ACC112 (cell line): ENCODE data around the gene C12orf75.
A peak's percentile ranks its signal among the peaks of the same experiment; 100 is the strongest.
"Not testable (repeated sequence)": the region's sequence is repeated elsewhere in the genome, so short reads cannot be mapped to it uniquely, and the experiment has no call there.

Experiments
- H2AFZ ChIP-seq: fragments of 200-600 bp; sonication (generic); one replicate; pipeline ENCODE4 v1.6.0; 2017; ENCODE audit warnings: antibody characterized with exemption, low read length; ENCODE audit not compliant: unreplicated experiment
- H3K27ac ChIP-seq: fragments of 200-600 bp; sonication (generic); 2 replicates; pipeline ENCODE4 v1.5.1; 2014; ENCODE audit warnings: low read depth, mild to moderate bottlenecking, antibody characterized with exemption, low read length, moderate library complexity
- H3K27me3 ChIP-seq: fragments of 200-600 bp; sonication (generic); 2 replicates; pipeline ENCODE4 v1.6.1; 2014; ENCODE audit warnings: mild to moderate bottlenecking, antibody characterized with exemption, low read length, moderate library complexity, mixed read lengths; ENCODE audit not compliant: insufficient read depth
- H3K36me3 ChIP-seq: fragments of 200-600 bp; sonication (generic); 2 replicates; pipeline ENCODE4 v1.6.1; 2016; ENCODE audit warnings: mild to moderate bottlenecking, antibody characterized with exemption, low read length, moderate library complexity, mixed read lengths; ENCODE audit not compliant: insufficient read depth
- H3K4me1 ChIP-seq: fragments of 200-600 bp; sonication (generic); one replicate; pipeline ENCODE4 v1.6.1; 2016; ENCODE audit warnings: low read length, mixed read lengths; ENCODE audit not compliant: insufficient read depth, unreplicated experiment, control insufficient read depth
- H3K4me3 ChIP-seq: fragments of 200-600 bp; sonication (generic); 2 replicates; pipeline ENCODE4 v1.5.1; 2014; ENCODE audit warnings: mild to moderate bottlenecking, low read depth, low read length
- H3K79me2 ChIP-seq: fragments of 200-600 bp; sonication (generic); one replicate; pipeline ENCODE4 v1.6.0; 2016; ENCODE audit warnings: low read length; ENCODE audit not compliant: control insufficient read depth, unreplicated experiment, insufficient read depth

The C12orf75 gene

DNA sequence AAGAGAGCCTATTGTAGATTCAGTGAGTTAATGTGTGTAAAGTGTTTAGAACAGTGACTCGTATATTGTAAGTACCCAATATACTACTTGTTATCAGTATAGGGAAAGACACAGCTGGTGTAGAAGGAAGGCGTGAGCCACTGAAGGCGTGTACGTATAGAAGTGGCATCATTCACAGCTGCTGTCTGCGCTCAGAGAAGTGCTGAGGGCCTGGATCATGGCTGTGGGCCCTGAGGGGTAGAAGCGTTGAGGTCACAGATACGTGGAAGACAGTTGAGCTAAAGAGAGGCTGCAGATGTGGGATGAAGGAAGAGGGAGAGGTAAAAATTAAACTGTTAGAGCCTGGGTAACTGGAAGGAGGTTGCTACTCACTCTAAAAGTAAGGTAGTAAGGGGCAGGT is 5.9 kb downstream of the C12orf75 start:
- Histone ChIP-seq H3K36me3 (0 out of 2 replicates have a peak, but pooled peaks cover 4% of the 10 kb centered on the region), H3K27ac (no peak overlapping the region), H3K27me3 (no peaks in the 10 kb centered on the region), H3K4me1 (peaks cover 46% of the 10 kb centered on the region), H3K79me2 (peaks cover 70% of the 10 kb centered on the region), H2AFZ (no peak overlapping the region), H3K4me3 (no peak overlapping the region)

- no peak overlapping the region for H3K27ac ChIP-seq
- 0 out of 2 replicates have a peak, but pooled peaks cover 4% of the 10 kb centered on the region for H3K36me3 ChIP-seq
- H3K4me1 ChIP-seq = peaks cover 42% of the 10 kb centered on the region
- H3K79me2 ChIP-seq = peaks cover 69% of the 10 kb centered on the region
- no peak overlapping the region for H2AFZ ChIP-seq
- H3K27me3 ChIP-seq = no peaks in the 10 kb centered on the region
- H3K4me3 ChIP-seq = no peak overlapping the region
Observed at GRCh38 chr12:105337391-105337790, 6.9 kb downstream of the C12orf75 start.

DNA sequence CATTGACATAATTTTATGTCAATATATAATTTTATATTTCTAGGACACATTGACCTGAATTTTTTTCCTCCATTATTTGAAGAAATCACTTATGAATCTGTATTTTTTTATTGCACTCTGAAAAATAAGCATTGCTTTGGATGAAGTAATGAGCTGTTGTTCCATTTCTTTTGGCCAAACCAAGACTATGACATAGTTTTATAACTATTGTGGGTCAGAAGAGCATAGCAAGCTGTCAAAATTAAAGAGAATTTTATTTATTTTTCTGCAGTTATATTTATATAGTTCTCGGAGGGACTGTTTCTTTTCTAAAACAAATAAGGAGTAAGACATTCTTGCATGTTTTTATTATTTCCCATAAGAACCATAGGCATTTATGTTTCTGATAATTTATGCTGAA is 8.5 kb downstream of the C12orf75 start:
- Histone ChIP-seq H3K4me1 (peaks cover 32% of the 10 kb centered on the region), H3K36me3 (0 out of 2 replicates have a peak, but pooled peaks cover 4% of the 10 kb centered on the region), H3K79me2 (peaks cover 69% of the 10 kb centered on the region)

GRCh38 chr12:105341010-105341409 is 10.5 kb downstream of the C12orf75 start:
- peaks cover 14% of the 10 kb centered on the region for H3K4me1 ChIP-seq

More for the DNA sequence above, 8.5 kb downstream of the C12orf75 start:
- Histone ChIP-seq H2AFZ (no peak overlapping the region), H3K4me3 (no peak overlapping the region), H3K27me3 (no peaks in the 10 kb centered on the region), H3K27ac (no peak overlapping the region)

DNA sequence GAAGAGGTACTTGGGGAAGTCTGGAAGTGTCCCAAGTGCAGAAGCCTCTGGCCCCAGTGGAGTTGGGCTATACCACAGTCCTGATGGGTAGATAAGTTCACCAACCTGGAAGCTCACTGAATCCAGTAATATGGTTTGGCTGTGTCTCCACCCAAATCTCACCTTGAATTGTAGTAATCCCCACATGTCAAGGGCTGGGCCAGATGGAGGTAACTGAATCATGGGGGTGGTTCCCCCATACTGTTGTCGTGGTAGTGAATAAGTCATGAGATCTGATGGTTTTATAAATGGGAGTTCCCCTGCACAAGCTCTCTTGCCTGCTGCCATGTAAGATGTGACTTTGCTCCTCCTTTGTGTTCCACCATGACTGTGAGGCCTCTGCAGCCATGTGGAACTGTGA is 11.1 kb downstream of the C12orf75 start:
- H2AFZ ChIP-seq, H3K36me3 ChIP-seq, H3K4me3 ChIP-seq, H3K27me3 ChIP-seq: not testable (repeated sequence)
- Histone ChIP-seq H3K27ac (0 out of 2 replicates have a peak overlapping the region, but pooled peaks have one; percentile 0), H3K79me2 (peaks cover 63% of the 10 kb centered on the region), H3K4me1 (peaks cover 14% of the 10 kb centered on the region)

More at GRCh38 chr12:105341010-105341409, 10.5 kb downstream of the C12orf75 start:
- Histone ChIP-seq H3K79me2 (peaks cover 63% of the 10 kb centered on the region), H3K4me3 (no peak overlapping the region), H2AFZ (no peak overlapping the region), H3K36me3 (0 out of 2 replicates have a peak, but pooled peaks cover 4% of the 10 kb centered on the region), H3K27ac (peak overlapping the region; percentile 17; the same call in 1 of the 2 replicates), H3K27me3 (no peaks in the 10 kb centered on the region)

GRCh38 chr12:105342464-105342863 is 12.0 kb downstream of the C12orf75 start:
- Histone ChIP-seq H3K79me2 (peaks cover 59% of the 10 kb centered on the region), H3K36me3 (0 out of 2 replicates have a peak, but pooled peaks cover 4% of the 10 kb centered on the region), H3K27ac (no peak overlapping the region)

DNA sequence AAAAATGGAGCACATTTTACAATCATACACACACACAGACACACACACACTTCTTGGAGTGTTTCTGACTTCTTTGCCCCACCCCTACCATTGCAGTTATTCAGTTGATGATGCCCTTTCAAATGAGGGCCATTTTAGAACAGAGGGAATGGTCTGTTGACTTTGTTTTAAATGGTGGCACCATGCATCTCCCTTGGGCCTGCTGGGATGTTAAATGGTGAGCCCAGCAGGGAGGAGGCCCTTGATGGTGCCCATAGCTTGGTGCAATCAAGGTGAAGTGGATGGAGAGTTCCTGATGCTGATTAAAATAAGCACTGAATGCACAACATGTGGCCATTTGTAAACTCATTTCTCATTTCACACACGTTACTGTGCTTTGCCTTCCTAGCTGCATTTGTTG is 13.3 kb downstream of the C12orf75 start:
- Histone ChIP-seq H3K27ac (no peak overlapping the region), H3K27me3 (no peaks in the 10 kb centered on the region), H3K79me2 (peaks cover 51% of the 10 kb centered on the region), H3K4me3 (no peak overlapping the region), H3K36me3 (0 out of 2 replicates have a peak, but pooled peaks cover 4% of the 10 kb centered on the region), H3K4me1 (peaks cover 18% of the 10 kb centered on the region), H2AFZ (no peak overlapping the region)

More at GRCh38 chr12:105342464-105342863, 12.0 kb downstream of the C12orf75 start:
- H3K27me3 ChIP-seq = no peaks in the 10 kb centered on the region
- peaks cover 14% of the 10 kb centered on the region for H3K4me1 ChIP-seq
- no peak overlapping the region for H2AFZ ChIP-seq
- H3K4me3 ChIP-seq = no peak overlapping the region

GRCh38 chr12:105347499-105347898 is 17.0 kb downstream of the C12orf75 start:
- H3K4me3 ChIP-seq = no peak overlapping the region
- H2AFZ ChIP-seq = no peak overlapping the region
- peaks cover 3% of the 10 kb centered on the region; the same call in 1 of the 2 replicates for H3K36me3 ChIP-seq
- H3K27me3 ChIP-seq = no peaks in the 10 kb centered on the region
- H3K4me1 ChIP-seq = peaks cover 23% of the 10 kb centered on the region
- no peak overlapping the region for H3K27ac ChIP-seq
- peaks cover 54% of the 10 kb centered on the region for H3K79me2 ChIP-seq

- peaks cover 19% of the 10 kb centered on the region for H3K4me1 ChIP-seq
- no peaks in the 10 kb centered on the region for H3K27me3 ChIP-seq
- no peak overlapping the region for H2AFZ ChIP-seq
- H3K27ac ChIP-seq = no peak overlapping the region
- peaks cover 3% of the 10 kb centered on the region for H3K36me3 ChIP-seq
- peaks cover 52% of the 10 kb centered on the region for H3K79me2 ChIP-seq
- H3K4me3 ChIP-seq = no peak overlapping the region
Observed at GRCh38 chr12:105348142-105348541, 17.7 kb downstream of the C12orf75 start.

- Histone ChIP-seq H3K36me3 (peaks cover 3% of the 10 kb centered on the region), H3K79me2 (peaks cover 53% of the 10 kb centered on the region), H3K4me1 (peaks cover 19% of the 10 kb centered on the region), H3K27ac (no peak overlapping the region), H3K4me3 (no peak overlapping the region), H3K27me3 (no peaks in the 10 kb centered on the region), H2AFZ (no peak overlapping the region)
Observed at GRCh38 chr12:105348561-105348960, 18.1 kb downstream of the C12orf75 start.

GRCh38 chr12:105349138-105349537 is 18.6 kb downstream of the C12orf75 start:
- H3K27ac ChIP-seq = no peak overlapping the region
- peaks cover 3% of the 10 kb centered on the region for H3K36me3 ChIP-seq
- H3K4me3 ChIP-seq = no peak overlapping the region
- H2AFZ ChIP-seq = no peak overlapping the region
- peaks cover 53% of the 10 kb centered on the region for H3K79me2 ChIP-seq
- H3K27me3 ChIP-seq = no peaks in the 10 kb centered on the region
- peaks cover 19% of the 10 kb centered on the region for H3K4me1 ChIP-seq
